K562 (cell line): ENCODE results near the gene XPNPEP3. TPM values are rescaled to one million over a fixed set of nuclear protein-coding genes. Genes with fewer than 3 reads are reported as not detected.

Source experiments
- BRD9 ChIP-seq: fragments of 450-650 bp; IDR thresholded peaks from 2 replicates; pipeline ENCODE4 v1.6.1; 2018; ENCODE audit warnings: low read depth; ENCODE audit not compliant: partially characterized antibody
- ESRRA ChIP-seq: fragments of 450-650 bp; IDR thresholded peaks from 2 replicates; pipeline ENCODE4 v1.6.1; 2014; ENCODE audit warnings: low read depth, mild to moderate bottlenecking, moderate library complexity, borderline replicate concordance
- ETV6 ChIP-seq, 3 experiments: fragments of 150-350 bp in 1 of 3; sonication (generic) in 1 of 3; formaldehyde crosslinking in 1 of 3; IDR thresholded peaks; 2 replicates each; pipeline versions ENCODE4 v1.6.1 to v1.8.0; 2014 to 2022; ENCODE audit warnings: borderline replicate concordance in 2 of 3, low read depth in 2 of 3, antibody characterized with exemption in 1 of 3, low read length in 1 of 3, mild to moderate bottlenecking in 1 of 3, missing genetic modification reagents in 1 of 3
- POLR2AphosphoS5 ChIP-seq: IDR thresholded peaks from 2 replicates; pipeline ENCODE4 v1.6.1; 2011; ENCODE audit warnings: mild to moderate bottlenecking, low read depth, low read length, moderate library complexity; ENCODE audit not compliant: control insufficient read depth, insufficient read depth
- PRMT5 ChIP-seq: sonication (generic); formaldehyde crosslinking; IDR thresholded peaks from 2 replicates; pipeline ENCODE4 v1.5.0; 2020; ENCODE audit warnings: missing genetic modification reagents
- ZC3H11A ChIP-seq: IDR thresholded peaks from 2 replicates; pipeline ENCODE4 v1.6.1; 2012; ENCODE audit warnings: low read depth, low read length, improper control_type of control experiment
- ZNF668 ChIP-seq: fragments of 250-450 bp; sonication (Bioruptor Pico); IDR thresholded peaks from 2 replicates; pipeline ENCODE4 v1.8.0; 2022; ENCODE audit warnings: mild to moderate bottlenecking, inconsistent platforms
- polyA plus RNA-seq, 8 experiments: library from polyadenylated mRNA; depleted of rRNA in 4 of 8; stranded (reverse) in 5 of 8; unstranded in 3 of 8; fragments of >200 nt; fragmentation: Nextera tagmentation in 2 of 8; fragmentation: Illumina TruSeq in 1 of 8; extraction: Ambion mirVana in 2 of 8; extraction: Trizol in 1 of 8; gene quantifications; 2 replicates each; pipeline versions ENCODE4 v1.2.1 to v1.2.3, GENCODE V29; 2011 to 2014; ENCODE audit warnings: inconsistent platforms in 1 of 8, missing spikeins in 1 of 8
- total RNA-seq, 7 experiments: library from RNA; depleted of rRNA in 6 of 7; stranded (reverse); fragments of >200 nt in 6 of 7; fragmentation: Illumina TruSeq in 2 of 7; extraction: Trizol in 2 of 7; gene quantifications; 2 replicates each; pipeline versions ENCODE4 v1.2.1 to v1.2.3, GENCODE V29; 2011 to 2021; ENCODE audit warnings: low replicate concordance in 1 of 7
- TF ChIP-seq, protein P1 (sequence below): sonication (generic); formaldehyde crosslinking; IDR thresholded peaks from 2 replicates; pipeline ENCODE4 v1.8.0; 2023; ENCODE audit warnings: missing genetic modification reagents, mild to moderate bottlenecking, borderline replicate concordance
- TF ChIP-seq, protein P2 (sequence below), 2 experiments: fragments of 450-650 bp in 1 of 2; IDR thresholded peaks; 2 replicates each; pipeline ENCODE4 v1.6.1; 2011 to 2017; ENCODE audit warnings: low read depth in 2 of 2, antibody characterized with exemption in 1 of 2, borderline replicate concordance in 1 of 2, low read length in 1 of 2, mild to moderate bottlenecking in 1 of 2, mixed read lengths in 1 of 2; ENCODE audit not compliant: control insufficient read depth in 1 of 2

XPNPEP3 gene
- total and polyA plus RNA-seq, 9 of the 15 experiments (the other 6 are each of a cell fraction or from before 2014, with no cell fraction given) = 9.1 to 22.6 (median 15.6) TPM

GRCh38 chr22:40826984-40827741 is 29.8 kb upstream of the XPNPEP3 start (continued):
- TF ChIP-seq, protein P1, sequence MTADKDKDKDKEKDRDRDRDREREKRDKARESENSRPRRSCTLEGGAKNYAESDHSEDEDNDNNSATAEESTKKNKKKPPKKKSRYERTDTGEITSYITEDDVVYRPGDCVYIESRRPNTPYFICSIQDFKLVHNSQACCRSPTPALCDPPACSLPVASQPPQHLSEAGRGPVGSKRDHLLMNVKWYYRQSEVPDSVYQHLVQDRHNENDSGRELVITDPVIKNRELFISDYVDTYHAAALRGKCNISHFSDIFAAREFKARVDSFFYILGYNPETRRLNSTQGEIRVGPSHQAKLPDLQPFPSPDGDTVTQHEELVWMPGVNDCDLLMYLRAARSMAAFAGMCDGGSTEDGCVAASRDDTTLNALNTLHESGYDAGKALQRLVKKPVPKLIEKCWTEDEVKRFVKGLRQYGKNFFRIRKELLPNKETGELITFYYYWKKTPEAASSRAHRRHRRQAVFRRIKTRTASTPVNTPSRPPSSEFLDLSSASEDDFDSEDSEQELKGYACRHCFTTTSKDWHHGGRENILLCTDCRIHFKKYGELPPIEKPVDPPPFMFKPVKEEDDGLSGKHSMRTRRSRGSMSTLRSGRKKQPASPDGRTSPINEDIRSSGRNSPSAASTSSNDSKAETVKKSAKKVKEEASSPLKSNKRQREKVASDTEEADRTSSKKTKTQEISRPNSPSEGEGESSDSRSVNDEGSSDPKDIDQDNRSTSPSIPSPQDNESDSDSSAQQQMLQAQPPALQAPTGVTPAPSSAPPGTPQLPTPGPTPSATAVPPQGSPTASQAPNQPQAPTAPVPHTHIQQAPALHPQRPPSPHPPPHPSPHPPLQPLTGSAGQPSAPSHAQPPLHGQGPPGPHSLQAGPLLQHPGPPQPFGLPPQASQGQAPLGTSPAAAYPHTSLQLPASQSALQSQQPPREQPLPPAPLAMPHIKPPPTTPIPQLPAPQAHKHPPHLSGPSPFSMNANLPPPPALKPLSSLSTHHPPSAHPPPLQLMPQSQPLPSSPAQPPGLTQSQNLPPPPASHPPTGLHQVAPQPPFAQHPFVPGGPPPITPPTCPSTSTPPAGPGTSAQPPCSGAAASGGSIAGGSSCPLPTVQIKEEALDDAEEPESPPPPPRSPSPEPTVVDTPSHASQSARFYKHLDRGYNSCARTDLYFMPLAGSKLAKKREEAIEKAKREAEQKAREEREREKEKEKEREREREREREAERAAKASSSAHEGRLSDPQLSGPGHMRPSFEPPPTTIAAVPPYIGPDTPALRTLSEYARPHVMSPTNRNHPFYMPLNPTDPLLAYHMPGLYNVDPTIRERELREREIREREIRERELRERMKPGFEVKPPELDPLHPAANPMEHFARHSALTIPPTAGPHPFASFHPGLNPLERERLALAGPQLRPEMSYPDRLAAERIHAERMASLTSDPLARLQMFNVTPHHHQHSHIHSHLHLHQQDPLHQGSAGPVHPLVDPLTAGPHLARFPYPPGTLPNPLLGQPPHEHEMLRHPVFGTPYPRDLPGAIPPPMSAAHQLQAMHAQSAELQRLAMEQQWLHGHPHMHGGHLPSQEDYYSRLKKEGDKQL = no peak
- no peak for TF ChIP-seq PRMT5 (CRISPR knock-in tag)
- no peak for TF ChIP-seq ESRRA
- TF ChIP-seq, protein P2, sequence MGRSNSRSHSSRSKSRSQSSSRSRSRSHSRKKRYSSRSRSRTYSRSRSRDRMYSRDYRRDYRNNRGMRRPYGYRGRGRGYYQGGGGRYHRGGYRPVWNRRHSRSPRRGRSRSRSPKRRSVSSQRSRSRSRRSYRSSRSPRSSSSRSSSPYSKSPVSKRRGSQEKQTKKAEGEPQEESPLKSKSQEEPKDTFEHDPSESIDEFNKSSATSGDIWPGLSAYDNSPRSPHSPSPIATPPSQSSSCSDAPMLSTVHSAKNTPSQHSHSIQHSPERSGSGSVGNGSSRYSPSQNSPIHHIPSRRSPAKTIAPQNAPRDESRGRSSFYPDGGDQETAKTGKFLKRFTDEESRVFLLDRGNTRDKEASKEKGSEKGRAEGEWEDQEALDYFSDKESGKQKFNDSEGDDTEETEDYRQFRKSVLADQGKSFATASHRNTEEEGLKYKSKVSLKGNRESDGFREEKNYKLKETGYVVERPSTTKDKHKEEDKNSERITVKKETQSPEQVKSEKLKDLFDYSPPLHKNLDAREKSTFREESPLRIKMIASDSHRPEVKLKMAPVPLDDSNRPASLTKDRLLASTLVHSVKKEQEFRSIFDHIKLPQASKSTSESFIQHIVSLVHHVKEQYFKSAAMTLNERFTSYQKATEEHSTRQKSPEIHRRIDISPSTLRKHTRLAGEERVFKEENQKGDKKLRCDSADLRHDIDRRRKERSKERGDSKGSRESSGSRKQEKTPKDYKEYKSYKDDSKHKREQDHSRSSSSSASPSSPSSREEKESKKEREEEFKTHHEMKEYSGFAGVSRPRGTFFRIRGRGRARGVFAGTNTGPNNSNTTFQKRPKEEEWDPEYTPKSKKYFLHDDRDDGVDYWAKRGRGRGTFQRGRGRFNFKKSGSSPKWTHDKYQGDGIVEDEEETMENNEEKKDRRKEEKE (IDR thresholded peaks at IDR 0.05; ENCODE audit: borderline replicate concordance in 1 of 2, control insufficient read depth in 1 of 2, low read depth in 2 of 2, low read length in 1 of 2) = no peak
- TF ChIP-seq ZC3H11A = no peak
- no peak for TF ChIP-seq ZNF668
- TF ChIP-seq BRD9 = no peak
- no peak for TF ChIP-seq ETV6 (IDR thresholded peaks at IDR 0.05; ENCODE audit: borderline replicate concordance in 1 of 2, low read depth in 2 of 2, low read length in 1 of 2)
- TF ChIP-seq ETV6 (CRISPR knock-in tag; IDR thresholded peaks at IDR 0.05; ENCODE audit: borderline replicate concordance) = no peak
- TF ChIP-seq POLR2AphosphoS5 = no peak
